Activated CD4-positive, alpha-beta T cell treated with anti-CD3 and anti-CD28 coated beads, Interleukin-2, amount 10 ng/mL, durations not matched to agents 7 days and 5 days (primary cell): Measurements from ENCODE around the gene CENPK. TPM values are rescaled to one million over a fixed set of nuclear protein-coding genes. Genes with fewer than 3 reads are reported as not detected.
"Not testable (repeated sequence)": the region's sequence is repeated elsewhere in the genome, so short reads cannot be mapped to it uniquely, and the experiment has no call there.

ENCODE experiments used
- CTCF ChIA-PET: fragments of 350-600 bp; sonication (Branson Sonifier 250); formaldehyde crosslinking; loops from one replicate; lab custom pipeline; 2021; ENCODE audit warnings: antibody characterized with exemption; lab: Charles Lee
- POLR2A ChIA-PET: fragments of 350-600 bp; sonication (Branson Sonifier 250); formaldehyde crosslinking; loops from one replicate; lab custom pipeline; 2021; ENCODE audit warnings: antibody characterized with exemption; lab: Charles Lee
- DNase-seq: peaks from one replicate; pipeline ENCODE4 v3.0.0-alpha.2; 2020
- H3K27ac Mint-ChIP-seq: one replicate; pipeline ENCODE4 v1.8.0; 2021; ENCODE audit warnings: mild to moderate bottlenecking, moderate library complexity, mixed read lengths
- H3K27me3 Mint-ChIP-seq: one replicate; pipeline ENCODE4 v1.8.0; 2021; ENCODE audit warnings: mixed read lengths
- H3K36me3 Mint-ChIP-seq: one replicate; pipeline ENCODE4 v1.8.0; 2021; ENCODE audit warnings: low read depth, mixed read lengths
- H3K4me1 Mint-ChIP-seq: one replicate; pipeline ENCODE4 v1.8.0; 2021; ENCODE audit warnings: mixed read lengths
- H3K4me3 Mint-ChIP-seq: one replicate; pipeline ENCODE4 v1.8.0; 2021; ENCODE audit warnings: mild to moderate bottlenecking, moderate library complexity, mixed read lengths
- H3K9me3 Mint-ChIP-seq: one replicate; pipeline ENCODE4 v1.8.0; 2021; ENCODE audit warnings: mixed read lengths
- total RNA-seq, 2 experiments: library from RNA; stranded (reverse); gene quantifications; one replicate each; pipeline ENCODE4 v1.2.3, GENCODE V29; 2021

CENPK gene
- total RNA-seq, 2 experiments from 2014 or later = 96.9 to 108 TPM

- not testable (repeated sequence) for H3K36me3 Mint-ChIP-seq
These were observed 76.2 kb downstream of the CENPK start for GRCh38 chr5:65486803-65487202.

GRCh38 chr5:65485405-65485804, 77.6 kb downstream of the CENPK start:
- POLR2A ChIA-PET = no interaction called here
- peaks cover 20% of the 10 kb centered on the region for H3K4me1 Mint-ChIP-seq
- no peaks in the 10 kb centered on the region for H3K9me3 Mint-ChIP-seq

More at GRCh38 chr5:65486803-65487202, 76.2 kb downstream of the CENPK start:
- POLR2A ChIA-PET, H3K4me3 Mint-ChIP-seq, H3K9me3 Mint-ChIP-seq, DNase-seq, H3K27ac Mint-ChIP-seq, H3K27me3 Mint-ChIP-seq: not testable (repeated sequence)
- CTCF ChIA-PET = interaction anchor here (0.7 to 1.3 kb wide), 2 partner anchors 32 to 339 kb away, joined by 3 to 4 read pairs; no protein-coding TSS in a partner anchor
- peaks cover 16% of the 10 kb centered on the region for H3K4me1 Mint-ChIP-seq

GRCh38 chr5:65483546-65484346, 79.2 kb downstream of the CENPK start:
- no peak overlapping the region for H3K4me3 Mint-ChIP-seq
- peaks cover 20% of the 10 kb centered on the region for H3K4me1 Mint-ChIP-seq
- CTCF ChIA-PET = interaction anchor here (0.6 to 0.7 kb wide), 2 partner anchors 80 to 677 kb away, joined by 3 read pairs; no protein-coding TSS in a partner anchor
- H3K9me3 Mint-ChIP-seq = no peaks in the 10 kb centered on the region
- H3K36me3 Mint-ChIP-seq = peaks cover 2% of the 10 kb centered on the region
- H3K27ac Mint-ChIP-seq = peak overlapping the region; percentile 93
- no peak for DNase-seq
- no peaks in the 10 kb centered on the region for H3K27me3 Mint-ChIP-seq
- POLR2A ChIA-PET = interaction anchor here (1.7 kb wide), 1 partner anchor 79 kb away, joined by 6 read pairs; the partner anchor contains the start of genes CENPK and PPWD1

More at GRCh38 chr5:65485405-65485804, 77.6 kb downstream of the CENPK start:
- DNase-seq = no peak
- Mint-ChIP-seq H3K27ac (no peak overlapping the region), H3K36me3 (peaks cover 8% of the 10 kb centered on the region), H3K27me3 (no peaks in the 10 kb centered on the region), H3K4me3 (no peak overlapping the region)
- CTCF ChIA-PET = interaction anchor here (0.6 kb wide), 1 partner anchor 457 kb away, joined by 5 read pairs; no protein-coding TSS in a partner anchor

- H3K36me3 Mint-ChIP-seq = peaks cover 2% of the 10 kb centered on the region
- peaks cover 20% of the 10 kb centered on the region for H3K4me1 Mint-ChIP-seq
- H3K27ac Mint-ChIP-seq = peak overlapping the region; percentile 93
- no peak overlapping the region for H3K4me3 Mint-ChIP-seq
- ChIA-PET CTCF (interaction anchor here (0.7 to 1.3 kb wide), 6 partner anchors 10 to 677 kb away, joined by 3 to 4 read pairs (median 3); no protein-coding TSS in a partner anchor), POLR2A (interaction anchor here (1.7 kb wide), 1 partner anchor 80 kb away, joined by 6 read pairs; the partner anchor contains the start of genes CENPK and PPWD1)
- peak; percentile 28 for DNase-seq
- no peaks in the 10 kb centered on the region for H3K9me3 Mint-ChIP-seq
- H3K27me3 Mint-ChIP-seq = no peaks in the 10 kb centered on the region
These were observed 80.0 kb downstream of the CENPK start for GRCh38 chr5:65482736-65483545.

- peak overlapping the region; percentile 93 for H3K27ac Mint-ChIP-seq
- peaks cover 20% of the 10 kb centered on the region for H3K4me1 Mint-ChIP-seq
- H3K27me3 Mint-ChIP-seq = peaks cover 5% of the 10 kb centered on the region
- DNase-seq = no peak
- ChIA-PET POLR2A (interaction anchor here (1.7 kb wide), 1 partner anchor 81 kb away, joined by 6 read pairs; the partner anchor contains the start of genes CENPK and PPWD1), CTCF (interaction anchor here (0.6 to 1.3 kb wide), 5 partner anchors 9 to 737 kb away, joined by 3 to 4 read pairs (median 3); no protein-coding TSS in a partner anchor)
- H3K4me3 Mint-ChIP-seq = no peak overlapping the region
- H3K9me3 Mint-ChIP-seq = no peaks in the 10 kb centered on the region
- H3K36me3 Mint-ChIP-seq = peaks cover 2% of the 10 kb centered on the region
These were observed 80.7 kb downstream of the CENPK start for GRCh38 chr5:65482296-65482735.

GRCh38 chr5:65481635-65482295, 81.2 kb downstream of the CENPK start, which contains the start of gene ADAMTS6:
TSS of gene ADAMTS6 (minus strand) at chr5:65481920. CDS start at chr5:65473673, 8,247 bp downstream.
- Mint-ChIP-seq H3K9me3 (no peaks in the 10 kb centered on the region), H3K4me3 (no peak within 1 kb of the TSS), H3K36me3 (no peaks in the 10 kb centered on the region), H3K27ac (peak within 1 kb of the TSS; percentile 93), H3K27me3 (peaks cover 5% of the 10 kb centered on the region), H3K4me1 (peaks cover 20% of the 10 kb centered on the region)
- CTCF ChIA-PET = interaction anchor here (0.6 to 1.3 kb wide), 7 partner anchors 9 to 736 kb away, joined by 3 to 4 read pairs (median 3); no protein-coding TSS in a partner anchor
- POLR2A ChIA-PET = interaction anchor here (1.7 kb wide), 1 partner anchor 81 kb away, joined by 6 read pairs; the partner anchor contains the start of genes CENPK and PPWD1
- DNase-seq = peak; percentile 85

- H3K4me1 Mint-ChIP-seq = peaks cover 20% of the 10 kb centered on the region
- DNase-seq = no peak
- peak overlapping the region; percentile 93 for H3K27ac Mint-ChIP-seq
- H3K36me3 Mint-ChIP-seq = no peaks in the 10 kb centered on the region
- no peaks in the 10 kb centered on the region for H3K9me3 Mint-ChIP-seq
- ChIA-PET POLR2A (no interaction called here), CTCF (interaction anchor here (0.7 to 1.1 kb wide), 2 partner anchors 267 to 708 kb away, joined by 3 read pairs; no protein-coding TSS in a partner anchor)
- H3K4me3 Mint-ChIP-seq = no peak overlapping the region
- H3K27me3 Mint-ChIP-seq = peaks cover 5% of the 10 kb centered on the region
These were observed 81.8 kb downstream of the CENPK start for GRCh38 chr5:65481171-65481581.

- H3K4me3 Mint-ChIP-seq = no peak overlapping the region
- H3K4me1 Mint-ChIP-seq = peaks cover 20% of the 10 kb centered on the region
- H3K27me3 Mint-ChIP-seq = peaks cover 5% of the 10 kb centered on the region
- DNase-seq = peak; percentile 26
- no peaks in the 10 kb centered on the region for H3K9me3 Mint-ChIP-seq
- H3K27ac Mint-ChIP-seq = no peak overlapping the region
- ChIA-PET POLR2A (no interaction called here), CTCF (interaction anchor here (1.1 kb wide), 1 partner anchor 266 kb away, joined by 3 read pairs; no protein-coding TSS in a partner anchor)
- no peaks in the 10 kb centered on the region for H3K36me3 Mint-ChIP-seq
These were observed 82.6 kb downstream of the CENPK start for GRCh38 chr5:65480306-65480865.

- no peak overlapping the region for H3K27ac Mint-ChIP-seq
- H3K4me3 Mint-ChIP-seq = no peak overlapping the region
- H3K4me1 Mint-ChIP-seq = peaks cover 20% of the 10 kb centered on the region
- no peaks in the 10 kb centered on the region for H3K9me3 Mint-ChIP-seq
- CTCF ChIA-PET = interaction anchor here (0.5 to 1.0 kb wide), 3 partner anchors 19 to 65 kb away, joined by 3 to 6 read pairs (median 3); no protein-coding TSS in a partner anchor
- peaks cover 5% of the 10 kb centered on the region for H3K27me3 Mint-ChIP-seq
- no peaks in the 10 kb centered on the region for H3K36me3 Mint-ChIP-seq
- no peak for DNase-seq
- POLR2A ChIA-PET = no interaction called here
These were observed 83.4 kb downstream of the CENPK start for GRCh38 chr5:65479527-65479926.

- no peak overlapping the region for H3K27ac Mint-ChIP-seq
- no peaks in the 10 kb centered on the region for H3K36me3 Mint-ChIP-seq
- DNase-seq = no peak
- ChIA-PET CTCF (no interaction called here), POLR2A (no interaction called here)
- no peaks in the 10 kb centered on the region for H3K9me3 Mint-ChIP-seq
- peaks cover 15% of the 10 kb centered on the region for H3K4me1 Mint-ChIP-seq
- peaks cover 5% of the 10 kb centered on the region for H3K27me3 Mint-ChIP-seq
- no peak overlapping the region for H3K4me3 Mint-ChIP-seq
These were observed 84.6 kb downstream of the CENPK start for GRCh38 chr5:65478336-65478735.

GRCh38 chr5:65475895-65476294, 87.1 kb downstream of the CENPK start:
- H3K36me3 Mint-ChIP-seq = no peaks in the 10 kb centered on the region
- peaks cover 7% of the 10 kb centered on the region for H3K27me3 Mint-ChIP-seq
- ChIA-PET CTCF (no interaction called here), POLR2A (no interaction called here)
- no peak overlapping the region for H3K4me3 Mint-ChIP-seq
- H3K27ac Mint-ChIP-seq = no peak overlapping the region
- no peaks in the 10 kb centered on the region for H3K9me3 Mint-ChIP-seq
- no peak for DNase-seq
- no peaks in the 10 kb centered on the region for H3K4me1 Mint-ChIP-seq
